ENCODE measurements around the gene MLLT6. TPM values are rescaled to one million over a fixed set of nuclear protein-coding genes. Genes with fewer than 3 reads are reported as not detected.

The MLLT6 gene
- total RNA-seq, 1 experiment from 2014 or later = 48.0 TPM

- TF ChIP-seq E2F1 (CRISPR knock-in tag; IDR thresholded peaks at IDR 0.05) = no peak
- no peak for TF ChIP-seq IRF1 (CRISPR knock-in tag; IDR thresholded peaks at IDR 0.05)
- 0 out of 2 replicates have a peak, but pooled peaks have one; percentile 25 for TF ChIP-seq GABPB1 (CRISPR knock-in tag; IDR thresholded peaks at IDR 0.05)
- no peak for TF ChIP-seq ELF4 (CRISPR knock-in tag; IDR thresholded peaks at IDR 0.05; ENCODE audit: low read depth)
- TF ChIP-seq NR2C2 (CRISPR knock-in tag; IDR thresholded peaks at IDR 0.05) = no peak
- TF ChIP-seq ZNF416 (CRISPR knock-in tag; IDR thresholded peaks at IDR 0.05) = no peak
- peak; percentile 96 for TF ChIP-seq CTCF (IDR thresholded peaks at IDR 0.05)
- TF ChIP-seq FOXP1 (CRISPR knock-in tag; IDR thresholded peaks at IDR 0.05; ENCODE audit: borderline replicate concordance) = no peak
- TF ChIP-seq CREB1 (CRISPR knock-in tag; IDR thresholded peaks at IDR 0.05) = no peak
- TF ChIP-seq CBFB (CRISPR knock-in tag; IDR thresholded peaks at IDR 0.05; ENCODE audit: low read depth) = no peak
- TF ChIP-seq ZNF423 (CRISPR knock-in tag; IDR thresholded peaks at IDR 0.05) = no peak
- TF ChIP-seq ZBTB43 (CRISPR knock-in tag; IDR thresholded peaks at IDR 0.05) = no peak
- no peak for TF ChIP-seq SMAD4 (CRISPR knock-in tag; IDR thresholded peaks at IDR 0.05)
- no peak for TF ChIP-seq AR (CRISPR knock-in tag; IDR thresholded peaks at IDR 0.05)
- peak; percentile 14; the same call in 1 of the 2 replicates for TF ChIP-seq HMGA2 (CRISPR knock-in tag; IDR thresholded peaks at IDR 0.05)
- no peak for TF ChIP-seq PREB (CRISPR knock-in tag; IDR thresholded peaks at IDR 0.05; ENCODE audit: borderline replicate concordance)
- no peak for TF ChIP-seq FOXK1 (CRISPR knock-in tag; IDR thresholded peaks at IDR 0.05)
- no peak for TF ChIP-seq SP1 (CRISPR knock-in tag; conservative IDR thresholded peaks at IDR 0.05)
- no peak for TF ChIP-seq NR3C1 (CRISPR knock-in tag; conservative IDR thresholded peaks at IDR 0.05; ENCODE audit: low read depth)
- no peak for TF ChIP-seq TEAD4 (CRISPR knock-in tag; IDR thresholded peaks at IDR 0.05)
- no peak for TF ChIP-seq NR1H2 (CRISPR knock-in tag; IDR thresholded peaks at IDR 0.05)
These were observed 37.8 kb upstream of the MLLT6 start (continued) for GRCh38 chr17:38667099-38667786.
